HG03025 (cell line): ENCODE data around the gene TPRG1L.

Experiments used
- ATAC-seq: cut with Tn5 transposase; IDR thresholded peaks from one replicate; pipeline ENCODE4 v1.9.1; 2021; ENCODE audit warnings: mild to moderate bottlenecking, moderate library complexity; ENCODE audit not compliant: unreplicated experiment, low FRiP score

The TPRG1L gene

DNA sequence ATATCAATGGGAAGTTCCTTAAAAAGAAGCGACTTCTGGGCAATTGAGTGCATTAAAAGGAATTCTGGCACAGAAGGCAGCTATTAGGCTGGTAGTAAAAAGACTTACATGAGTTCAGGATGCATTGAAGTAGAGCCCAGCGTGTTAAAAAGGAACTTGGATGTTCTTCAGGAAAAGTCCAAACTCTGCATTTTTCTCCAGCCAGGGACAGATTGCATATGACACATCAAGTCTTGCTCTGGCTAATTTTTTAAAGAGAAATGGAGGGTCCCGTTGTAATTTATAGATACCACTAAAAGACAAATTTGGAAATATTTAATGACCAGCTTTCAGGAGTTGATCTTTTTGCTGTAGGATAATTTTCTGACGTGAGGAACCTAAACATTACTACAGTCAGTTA lies 1.2 kb downstream of the TPRG1L start:
- ATAC-seq = no peak

GRCh38 chr1:3627515-3628253 lies 2.9 kb downstream of the TPRG1L start:
- no peak for ATAC-seq

DNA sequence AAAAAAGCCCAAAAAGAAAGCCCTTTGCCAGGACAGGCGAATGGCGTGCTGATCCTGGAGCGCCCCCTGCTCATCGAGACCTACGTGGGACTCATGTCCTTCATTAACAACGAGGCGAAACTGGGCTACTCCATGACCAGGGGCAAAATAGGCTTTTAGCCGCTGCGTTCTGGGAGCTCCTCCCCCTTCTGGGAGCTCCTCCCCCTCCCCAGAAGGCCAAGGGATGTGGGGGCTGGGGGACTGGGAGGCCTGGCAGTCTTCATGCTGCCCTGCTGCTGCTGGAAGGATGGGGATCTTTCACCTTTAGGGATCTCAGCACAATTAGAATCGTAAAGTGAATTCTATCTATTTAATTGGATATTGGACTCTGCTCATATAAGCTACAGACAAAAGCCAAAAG lies 3.6 kb downstream of the TPRG1L start:
- no peak for ATAC-seq

DNA sequence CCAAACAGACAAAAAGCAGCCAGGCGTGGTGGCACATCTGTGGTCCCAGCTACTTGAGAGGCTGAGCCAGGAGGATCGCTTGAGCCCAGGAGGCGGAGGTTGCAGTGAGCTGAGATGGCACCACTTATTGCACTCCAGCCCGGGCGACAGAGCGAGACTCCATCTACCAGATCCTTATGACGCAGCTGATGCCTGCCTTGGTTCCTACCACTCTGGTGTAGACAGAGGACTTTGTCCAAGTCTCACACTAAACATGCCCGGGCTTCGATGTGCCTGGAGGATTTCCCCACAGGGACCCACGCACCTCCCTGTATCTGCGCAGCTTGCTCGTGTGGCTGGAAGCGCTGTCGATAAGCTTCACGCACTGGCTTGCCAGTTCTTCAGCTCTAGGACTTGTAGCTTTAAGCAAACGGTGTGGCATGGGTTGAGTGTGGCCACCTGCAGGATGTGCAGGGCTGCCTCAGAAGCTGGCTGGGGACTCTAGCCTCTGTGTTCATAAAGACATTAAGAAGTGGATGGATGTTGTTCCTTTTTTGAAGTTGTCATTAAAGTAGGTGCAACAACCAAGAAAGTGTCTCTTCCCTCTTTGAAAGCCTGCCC lies 4.8 kb downstream of the TPRG1L start:
- ATAC-seq = no peak

DNA sequence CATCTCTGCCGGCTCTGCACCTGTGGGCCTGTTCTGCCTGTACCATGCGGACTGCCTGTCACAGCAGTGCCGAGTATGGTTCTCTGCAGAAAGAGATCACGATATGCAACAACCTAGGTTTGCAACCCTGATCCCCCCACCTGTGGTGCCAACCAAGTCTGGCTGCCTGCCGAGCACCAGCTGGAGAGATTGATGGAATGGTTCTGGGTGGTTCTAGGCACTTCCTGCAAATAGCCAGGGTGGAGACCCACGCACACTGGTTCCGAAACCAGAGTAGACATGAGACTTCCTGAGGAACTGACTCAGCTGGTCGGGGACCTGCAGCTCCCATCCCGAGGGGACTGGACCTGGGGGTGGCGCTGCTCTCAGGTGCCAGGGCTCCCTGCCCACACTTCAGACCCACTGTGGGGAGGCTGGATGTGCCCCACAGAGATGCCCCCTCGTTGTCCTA lies 5.4 kb downstream of the TPRG1L start:
- ATAC-seq = no peak

GRCh38 chr1:3630914-3631313 lies 6.1 kb downstream of the TPRG1L start:
- ATAC-seq = no peak

DNA sequence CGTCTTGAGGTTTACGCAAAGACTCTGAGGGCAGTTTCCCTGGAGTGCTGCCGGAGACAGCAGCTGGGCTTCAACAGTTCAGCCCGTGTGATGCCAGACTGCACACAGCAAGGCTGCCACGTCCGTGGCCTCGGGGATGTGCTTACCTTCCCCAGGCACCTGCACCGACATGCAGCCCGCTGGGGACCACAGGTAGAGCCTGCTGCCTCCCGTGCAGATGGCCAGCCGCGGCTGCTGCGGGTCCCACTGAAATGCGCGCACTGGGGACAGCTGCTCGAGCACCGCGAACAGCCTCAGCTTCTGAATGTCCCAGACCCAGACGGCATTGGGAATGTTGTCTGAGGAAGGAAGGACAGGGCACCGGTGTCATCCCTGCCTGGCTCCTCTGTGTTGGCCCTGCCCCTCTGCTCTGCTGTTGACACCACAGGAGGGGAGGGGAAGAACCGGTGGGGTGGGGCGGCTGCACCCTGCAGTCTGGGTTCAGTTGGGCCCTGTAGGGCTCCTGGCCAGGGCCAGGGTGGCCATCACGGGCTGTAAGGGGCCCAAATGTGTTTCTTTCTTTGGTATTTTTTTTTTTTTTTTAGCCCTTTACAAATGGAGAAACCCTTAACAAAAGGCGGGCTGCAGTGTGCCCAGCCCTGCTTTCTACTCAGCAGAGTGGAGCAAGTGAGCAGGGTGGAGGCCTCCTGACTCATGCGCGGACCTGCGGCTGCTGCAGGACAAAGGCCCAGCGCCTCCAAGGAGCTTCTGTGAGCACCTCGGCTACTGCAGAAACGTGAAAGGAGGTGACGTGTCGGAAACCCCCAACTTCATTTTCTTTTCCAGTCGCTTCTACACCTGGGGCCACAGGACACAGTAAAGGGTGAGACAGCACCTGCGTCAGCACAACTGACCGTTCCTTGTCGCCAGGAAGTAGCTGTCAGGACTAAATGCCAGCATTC lies 6.8 kb downstream of the TPRG1L start:
- no peak for ATAC-seq

DNA sequence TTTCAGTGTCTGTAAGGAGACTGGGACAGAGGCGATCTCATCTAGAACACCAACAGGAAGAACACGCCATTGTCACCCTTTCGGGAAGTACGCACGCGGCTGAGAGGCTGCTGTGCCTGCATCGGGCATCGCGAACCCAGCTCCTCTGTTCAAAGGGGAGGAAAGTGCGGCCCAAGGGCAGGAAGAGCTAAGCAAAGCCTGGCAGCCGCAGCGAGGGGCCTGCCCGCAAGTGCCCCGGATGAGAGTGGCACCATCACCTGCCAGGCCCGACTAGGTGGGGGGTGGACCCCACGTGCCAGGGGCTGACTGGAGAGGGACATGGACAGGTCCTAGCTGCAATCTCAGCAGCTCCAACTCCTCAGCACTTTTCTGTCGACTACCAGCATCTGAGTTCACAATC lies 7.5 kb downstream of the TPRG1L start:
- no peak for ATAC-seq

DNA sequence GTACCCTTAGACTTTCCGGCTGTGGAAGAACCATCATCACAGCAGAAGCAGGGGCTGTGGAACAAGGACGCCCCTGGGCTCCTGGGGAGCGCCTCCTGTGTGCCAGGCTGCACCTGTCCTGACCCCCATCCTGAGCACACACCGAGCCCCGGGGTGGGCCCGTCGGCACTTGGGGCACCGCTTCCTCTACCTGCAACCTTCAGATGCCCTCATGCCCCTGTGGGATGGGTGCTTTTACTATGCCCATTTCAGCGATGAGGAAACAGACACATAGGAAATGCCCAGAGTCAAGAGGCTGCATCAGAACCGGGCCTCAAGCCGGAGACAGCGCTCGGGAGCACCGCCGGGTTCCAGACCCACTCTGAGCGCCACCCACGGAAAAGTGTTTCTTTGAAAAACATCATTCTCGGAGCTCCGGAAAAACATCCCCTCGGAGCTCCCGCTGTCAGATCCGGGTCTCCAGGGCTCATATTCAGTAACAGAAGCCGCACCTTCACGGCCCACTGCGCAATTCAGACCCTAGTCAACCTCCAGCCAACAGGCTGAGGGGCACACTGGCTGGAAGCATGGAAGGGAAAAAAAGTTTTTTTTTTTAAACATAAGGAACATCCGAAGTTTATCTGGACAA lies 8.0 kb downstream of the TPRG1L start:
- no peak for ATAC-seq

- ATAC-seq = no peak
Measured at GRCh38 chr1:3633344-3634058, 8.7 kb downstream of the TPRG1L start.

DNA sequence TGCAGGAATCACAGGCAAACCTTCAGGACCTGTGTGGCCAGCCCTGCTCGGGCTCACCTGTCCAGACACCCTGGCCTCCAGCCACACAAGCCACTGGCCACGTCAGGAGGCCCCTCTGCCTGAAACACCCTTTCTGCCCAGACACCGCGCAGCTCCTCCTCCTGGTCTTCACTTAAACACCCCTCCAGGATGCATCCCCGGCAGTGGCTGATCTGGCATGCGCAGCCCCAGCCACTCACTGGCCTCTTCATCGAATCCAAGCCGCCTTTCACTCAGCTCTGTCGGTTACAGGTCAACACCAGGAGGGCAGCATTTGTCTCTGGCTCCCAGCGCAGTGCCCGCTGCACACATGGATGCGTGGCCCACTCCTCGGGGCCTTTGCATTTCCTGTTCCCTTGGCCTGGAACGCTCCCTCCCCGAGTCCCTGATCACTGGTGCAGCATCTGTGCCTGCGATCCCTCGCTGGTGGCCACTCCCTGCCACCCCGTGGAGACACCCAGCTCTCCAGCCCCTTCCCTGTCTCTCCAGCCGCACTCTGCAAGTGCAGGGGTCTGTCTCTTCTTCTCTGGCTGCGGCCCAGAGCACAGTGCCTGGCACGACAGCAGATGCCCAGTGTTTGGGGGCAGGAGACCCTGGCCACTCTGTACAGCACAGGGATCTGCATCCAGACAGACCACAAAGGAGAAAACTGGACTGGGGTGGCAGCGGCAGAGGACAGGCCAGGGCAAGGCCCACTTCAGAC lies 9.4 kb downstream of the TPRG1L start:
- no peak for ATAC-seq

DNA sequence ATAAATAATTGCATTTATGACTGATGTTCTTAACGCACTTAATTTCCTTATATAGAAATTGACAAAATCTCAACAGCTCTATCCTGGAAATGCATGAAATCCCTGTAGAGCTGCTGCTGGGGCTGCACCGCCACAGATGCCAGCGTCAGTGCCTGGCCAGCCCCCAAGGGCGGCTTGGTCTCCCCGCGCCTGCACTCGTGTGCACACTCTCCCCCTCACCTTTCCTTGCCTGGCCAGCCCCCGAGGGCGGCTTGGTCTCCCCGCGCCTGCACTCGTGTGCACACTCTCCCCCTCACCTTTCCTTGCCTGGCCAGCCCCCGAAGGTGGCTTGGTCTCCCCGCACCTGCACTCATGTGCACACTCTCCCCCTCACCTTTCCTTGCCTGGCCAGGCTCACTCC lies 11.3 kb downstream of the TPRG1L start:
- ATAC-seq = no peak

- no peak for ATAC-seq
Measured at GRCh38 chr1:3636531-3636930, 11.7 kb downstream of the TPRG1L start.

- ATAC-seq = no peak
Measured at GRCh38 chr1:3638027-3638426, 13.2 kb downstream of the TPRG1L start.

GRCh38 chr1:3638676-3639075 lies 13.9 kb downstream of the TPRG1L start:
- ATAC-seq = no peak

DNA sequence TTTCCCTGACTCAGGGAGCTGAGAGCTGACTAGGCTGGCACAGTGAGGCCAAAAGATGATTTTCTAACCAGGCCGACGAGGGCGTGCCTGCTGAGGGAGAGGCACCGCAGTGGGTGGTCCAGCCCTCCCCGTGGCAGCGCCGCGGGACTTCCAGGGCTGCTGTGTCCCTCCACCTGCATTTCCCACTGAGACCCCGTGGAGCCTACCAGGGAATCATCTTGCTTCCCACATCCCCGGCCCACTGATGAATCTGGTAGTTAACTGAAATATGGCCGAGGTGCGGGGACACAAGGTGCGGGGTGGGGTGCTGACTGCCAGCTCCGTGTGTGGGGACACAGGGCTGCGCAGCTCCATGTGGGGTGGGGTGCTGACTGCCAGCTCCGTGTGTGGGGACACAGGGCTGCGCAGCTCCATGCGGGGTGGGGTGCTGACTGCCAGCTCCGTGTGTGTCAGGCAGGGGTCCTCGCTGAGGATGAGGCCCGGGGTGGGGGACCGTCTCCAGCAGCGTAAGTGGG lies 14.6 kb downstream of the TPRG1L start:
- no peak for ATAC-seq

GRCh38 chr1:3640121-3640837 lies 15.5 kb downstream of the TPRG1L start:
- no peak for ATAC-seq

GRCh38 chr1:3641046-3641760 lies 16.4 kb downstream of the TPRG1L start:
- ATAC-seq = no peak
